ENCODE results near the gene EFNA3.

GRCh38 chr1:155034318-155035208 lies 44.1 kb upstream of the EFNA3 start:
- TF ChIP-seq, protein P1, sequence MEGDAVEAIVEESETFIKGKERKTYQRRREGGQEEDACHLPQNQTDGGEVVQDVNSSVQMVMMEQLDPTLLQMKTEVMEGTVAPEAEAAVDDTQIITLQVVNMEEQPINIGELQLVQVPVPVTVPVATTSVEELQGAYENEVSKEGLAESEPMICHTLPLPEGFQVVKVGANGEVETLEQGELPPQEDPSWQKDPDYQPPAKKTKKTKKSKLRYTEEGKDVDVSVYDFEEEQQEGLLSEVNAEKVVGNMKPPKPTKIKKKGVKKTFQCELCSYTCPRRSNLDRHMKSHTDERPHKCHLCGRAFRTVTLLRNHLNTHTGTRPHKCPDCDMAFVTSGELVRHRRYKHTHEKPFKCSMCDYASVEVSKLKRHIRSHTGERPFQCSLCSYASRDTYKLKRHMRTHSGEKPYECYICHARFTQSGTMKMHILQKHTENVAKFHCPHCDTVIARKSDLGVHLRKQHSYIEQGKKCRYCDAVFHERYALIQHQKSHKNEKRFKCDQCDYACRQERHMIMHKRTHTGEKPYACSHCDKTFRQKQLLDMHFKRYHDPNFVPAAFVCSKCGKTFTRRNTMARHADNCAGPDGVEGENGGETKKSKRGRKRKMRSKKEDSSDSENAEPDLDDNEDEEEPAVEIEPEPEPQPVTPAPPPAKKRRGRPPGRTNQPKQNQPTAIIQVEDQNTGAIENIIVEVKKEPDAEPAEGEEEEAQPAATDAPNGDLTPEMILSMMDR (IDR thresholded peaks at IDR 0.05; ENCODE audit: insufficient read depth, low read depth, low read length), result no peak
- no peak for TF ChIP-seq EZH2 (IDR thresholded peaks at IDR 0.05; ENCODE audit: insufficient read depth, low read length)
